Common myeloid progenitor, CD34-positive (primary cell): ENCODE data around the gene TENT4B.

ENCODE experiments used
- CTCF ChIA-PET: fragments of 350-600 bp; sonication (Branson Sonifier 250); formaldehyde crosslinking; loops from one replicate; lab custom pipeline; 2021; ENCODE audit warnings: antibody characterized with exemption; lab: Charles Lee
- POLR2A ChIA-PET: fragments of 350-600 bp; sonication (Branson Sonifier 250); formaldehyde crosslinking; loops from one replicate; lab custom pipeline; 2021; ENCODE audit warnings: antibody characterized with exemption; lab: Charles Lee
- DNase-seq, 3 donors: peaks; one replicate each; pipeline versions ENCODE4 v3.0.0 to v3.0.0-alpha.2; 2013
- H3K27ac ChIP-seq, 2 experiments: 1 replicate in 1 of 2; 2 replicates in 1 of 2; pipeline ENCODE4 v1.7.0; 2013; ENCODE audit warnings: inconsistent platforms in 2 of 2, low read length in 2 of 2, mild to moderate bottlenecking in 2 of 2, low read depth in 1 of 2, moderate library complexity in 1 of 2; ENCODE audit not compliant: severe bottlenecking in 2 of 2, insufficient read depth in 1 of 2, poor library complexity in 1 of 2
- H3K27me3 ChIP-seq, 5 experiments: replicated peaks in 2 of 5; 1 replicate in 3 of 5; 2 replicates in 2 of 5; pipeline versions ENCODE4 v1.6.1 to v1.7.0; 2013; ENCODE audit warnings: low read length in 4 of 5, mild to moderate bottlenecking in 2 of 5, moderate library complexity in 2 of 5, inconsistent platforms in 1 of 5; ENCODE audit not compliant: insufficient read depth in 5 of 5, control insufficient read depth in 4 of 5
- H3K36me3 ChIP-seq, 4 experiments: 1 replicate in 2 of 4; 2 replicates in 2 of 4; pipeline versions ENCODE4 v1.6.1 to v1.7.0; 2013; ENCODE audit warnings: low read length in 3 of 4, control low read depth in 1 of 4, mild to moderate bottlenecking in 1 of 4; ENCODE audit not compliant: control insufficient read depth in 4 of 4, insufficient read depth in 4 of 4
- H3K4me1 ChIP-seq, 4 experiments: 1 replicate in 3 of 4; 2 replicates in 1 of 4; pipeline versions ENCODE4 v1.6.1 to v1.7.1; 2013; ENCODE audit warnings: low read length in 3 of 4, mild to moderate bottlenecking in 3 of 4, control low read depth in 1 of 4, inconsistent platforms in 1 of 4, moderate library complexity in 1 of 4; ENCODE audit not compliant: control insufficient read depth in 4 of 4, insufficient read depth in 4 of 4; ENCODE audit errors: control extremely low read depth in 1 of 4
- H3K4me3 ChIP-seq, 7 experiments: 1 replicate in 4 of 7; 2 replicates in 3 of 7; pipeline versions ENCODE4 v1.5.1 to v1.7.0; 2013; ENCODE audit warnings: mild to moderate bottlenecking in 7 of 7, low read length in 6 of 7, moderate library complexity in 6 of 7, inconsistent platforms in 2 of 7, low read depth in 2 of 7, control low read depth in 1 of 7; ENCODE audit not compliant: insufficient read depth in 4 of 7, control insufficient read depth in 1 of 7; ENCODE audit errors: extremely low read depth in 1 of 7
- H3K9me3 ChIP-seq, 5 experiments: 1 replicate in 4 of 5; 2 replicates in 1 of 5; pipeline versions ENCODE4 v1.6.1 to v1.7.1; 2013; ENCODE audit warnings: low read length in 4 of 5, mild to moderate bottlenecking in 2 of 5, inconsistent platforms in 1 of 5, low read depth in 1 of 5, moderate library complexity in 1 of 5; ENCODE audit not compliant: control insufficient read depth in 4 of 5, insufficient read depth in 2 of 5; ENCODE audit errors: control extremely low read depth in 1 of 5
- WGBS: methylation state at CpG from one replicate; pipeline ENCODE4 v1.1.5; 2013; ENCODE audit not compliant: insufficient coverage; 5-methylcytosine and 5-hydroxymethylcytosine counted together

The TENT4B gene

DNA sequence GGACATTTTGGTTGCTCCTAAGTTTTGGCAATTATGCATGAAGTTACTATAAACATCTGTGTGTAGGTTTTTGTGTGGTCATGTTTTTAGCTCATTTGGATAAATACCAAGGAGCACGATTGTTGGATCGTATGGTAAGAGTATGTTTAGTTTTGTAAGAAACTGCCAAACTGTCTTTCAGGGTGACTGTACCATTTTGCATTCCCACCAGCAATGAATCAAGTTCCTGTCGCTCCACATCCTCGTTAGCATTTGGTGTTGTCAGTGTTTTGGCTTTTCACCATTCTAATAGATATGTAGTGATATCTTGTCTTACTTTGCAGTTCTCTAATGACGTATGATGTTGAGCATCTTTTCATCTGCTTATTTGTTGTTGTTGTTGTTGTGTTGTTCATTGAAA lies 20.2 kb downstream of the TENT4B start:
- H3K4me1 ChIP-seq: peaks cover 0 to 9% (median 5%) of the 10 kb centered on the region in 4 experiments
- no peaks in the 10 kb centered on the region for H3K27me3 ChIP-seq
- no peak overlapping the region for H3K27ac ChIP-seq
- H3K9me3 ChIP-seq: no peaks in the 10 kb centered on the region
- DNase-seq: no peak
- ChIA-PET POLR2A (no interaction called here), CTCF (interaction anchor here (1.3 kb wide), 1 partner anchor 38 kb away, joined by 4 read pairs; no protein-coding TSS in a partner anchor)
- no CpG with 5 or more reads among the region's 5 CpGs for WGBS
- peaks cover 0 to 6% (median under 1%) of the 10 kb centered on the region in 4 experiments for H3K36me3 ChIP-seq
- no peak overlapping the region for H3K4me3 ChIP-seq

DNA sequence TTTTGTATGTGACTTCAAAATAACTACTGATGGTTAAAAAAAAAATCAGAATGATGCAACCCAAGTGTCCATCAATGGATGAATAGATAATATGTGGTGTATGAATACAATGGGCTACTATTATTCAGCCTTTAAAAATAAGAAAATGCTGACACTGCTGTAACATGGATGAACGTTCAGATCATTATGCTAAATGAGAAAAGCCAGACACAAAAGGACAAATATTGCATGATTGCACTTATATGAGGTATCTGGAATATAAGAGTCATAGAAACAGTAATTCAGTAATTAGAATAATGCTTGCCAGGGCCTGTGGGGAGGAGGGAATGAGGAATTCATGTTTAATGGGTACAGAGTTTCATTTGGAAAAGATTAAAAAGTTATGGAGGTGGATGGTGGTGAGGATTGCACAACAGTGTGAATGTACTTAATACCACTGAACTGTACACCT lies 25.4 kb downstream of the TENT4B start:
- Histone ChIP-seq H3K36me3 (peaks cover 0 to 6% (median 2%) of the 10 kb centered on the region in 4 experiments), H3K4me1 (no peaks in the 10 kb centered on the region), H3K9me3 (no peaks in the 10 kb centered on the region), H3K27ac (no peak overlapping the region), H3K27me3 (no peaks in the 10 kb centered on the region), H3K4me3 (no peak overlapping the region)
- 83% methylated on average over 1 of the region's 1 CpG for WGBS
- ChIA-PET CTCF (no interaction called here), POLR2A (no interaction called here)
- no peak for DNase-seq

DNA sequence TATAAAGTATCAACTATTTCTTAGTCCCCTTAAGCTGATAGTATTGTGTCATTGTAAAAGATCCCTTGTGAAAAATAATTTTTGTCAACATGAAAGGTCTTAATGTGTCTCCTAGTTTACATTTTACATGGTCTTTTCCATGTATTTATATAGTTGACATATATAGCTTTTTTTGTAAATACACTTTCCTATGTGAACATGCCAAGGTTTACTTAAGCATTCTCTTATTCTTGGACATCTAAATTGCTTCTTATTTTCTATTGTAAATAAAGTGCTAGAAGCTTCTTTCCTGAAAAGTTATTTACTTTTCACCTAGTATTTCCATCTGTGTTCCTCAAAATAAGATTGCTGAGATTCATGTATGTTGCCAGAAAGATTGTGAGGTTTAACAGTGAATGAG lies 29.3 kb downstream of the TENT4B start:
- CTCF ChIA-PET: interaction anchor here (1.1 kb wide), 1 partner anchor 10 kb away, joined by 3 read pairs; no protein-coding TSS in a partner anchor

DNA sequence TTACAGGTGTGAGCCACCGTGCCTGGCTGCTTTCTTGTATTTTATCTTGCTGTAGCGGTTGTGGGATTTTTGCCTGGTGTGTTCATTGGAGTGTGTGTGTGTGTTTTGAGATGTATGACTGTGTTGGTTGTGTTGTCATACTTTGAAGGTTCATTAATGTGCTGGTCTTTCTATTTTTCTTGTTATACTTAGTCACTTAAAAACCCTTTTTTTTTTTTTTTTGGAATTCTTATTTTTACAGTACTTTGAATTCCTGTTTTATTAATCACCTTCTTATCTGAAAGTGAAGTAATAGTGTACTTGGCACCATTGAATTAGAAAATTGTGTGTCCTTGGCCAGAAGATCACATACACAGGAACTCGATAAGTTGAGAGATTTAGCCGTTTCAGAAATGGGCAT lies 30.2 kb downstream of the TENT4B start:
- Histone ChIP-seq H3K27ac (no peak overlapping the region), H3K4me1 (no peaks in the 10 kb centered on the region), H3K4me3 (no peak overlapping the region), H3K27me3 (no peaks in the 10 kb centered on the region), H3K36me3 (peaks cover 0 to 3% (median 0%) of the 10 kb centered on the region in 4 experiments), H3K9me3 (no peaks in the 10 kb centered on the region)
- DNase-seq: no peak
- whole genome bisulfite sequencing: 100% methylated on average over 1 of the region's 4 CpGs
- ChIA-PET CTCF (no interaction called here), POLR2A (no interaction called here)

More for the DNA sequence above, 29.3 kb downstream of the TENT4B start:
- Histone ChIP-seq H3K9me3 (no peaks in the 10 kb centered on the region), H3K4me3 (no peak overlapping the region), H3K36me3 (peaks cover 0 to 3% (median 0%) of the 10 kb centered on the region in 4 experiments), H3K27ac (no peak overlapping the region), H3K27me3 (no peaks in the 10 kb centered on the region), H3K4me1 (no peaks in the 10 kb centered on the region)
- no peak for DNase-seq
- POLR2A ChIA-PET: no interaction called here

DNA sequence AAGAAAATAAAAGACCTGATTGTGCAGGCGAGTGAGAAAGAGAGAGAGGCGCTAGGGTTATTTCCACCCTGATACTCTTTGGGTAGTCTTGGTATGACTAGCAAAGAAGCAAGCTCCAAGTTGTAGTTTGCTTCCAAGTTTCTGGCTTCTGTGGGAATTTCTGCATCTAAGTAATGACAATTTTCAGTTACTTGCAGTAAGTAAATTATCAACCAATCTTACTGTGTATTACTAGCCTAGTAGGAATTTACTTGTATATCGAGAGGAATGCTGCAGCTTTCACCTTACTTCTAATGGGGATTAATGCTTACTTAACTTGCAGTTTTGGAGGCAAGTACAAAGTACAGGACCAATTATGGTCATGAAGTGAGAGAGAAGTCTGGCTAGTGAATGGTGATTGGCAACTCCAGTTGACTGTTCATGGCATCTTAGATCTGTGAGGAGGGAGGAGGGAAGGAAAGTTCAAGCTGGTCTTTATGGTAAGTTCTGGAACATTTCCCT lies 31.9 kb downstream of the TENT4B start:
- ChIA-PET POLR2A (no interaction called here), CTCF (interaction anchor here (0.6 to 1.2 kb wide), 2 partner anchors 8 to 26 kb away, joined by 3 read pairs; no protein-coding TSS in a partner anchor)
- WGBS: no CpG with 5 or more reads among the region's 3 CpGs
- peaks cover 0 to 3% (median 0%) of the 10 kb centered on the region in 4 experiments for H3K36me3 ChIP-seq
- no peaks in the 10 kb centered on the region for H3K4me1 ChIP-seq
- H3K4me3 ChIP-seq: no peak overlapping the region
- no peaks in the 10 kb centered on the region for H3K9me3 ChIP-seq
- no peak for DNase-seq
- H3K27me3 ChIP-seq: no peaks in the 10 kb centered on the region
- H3K27ac ChIP-seq: no peak overlapping the region

DNA sequence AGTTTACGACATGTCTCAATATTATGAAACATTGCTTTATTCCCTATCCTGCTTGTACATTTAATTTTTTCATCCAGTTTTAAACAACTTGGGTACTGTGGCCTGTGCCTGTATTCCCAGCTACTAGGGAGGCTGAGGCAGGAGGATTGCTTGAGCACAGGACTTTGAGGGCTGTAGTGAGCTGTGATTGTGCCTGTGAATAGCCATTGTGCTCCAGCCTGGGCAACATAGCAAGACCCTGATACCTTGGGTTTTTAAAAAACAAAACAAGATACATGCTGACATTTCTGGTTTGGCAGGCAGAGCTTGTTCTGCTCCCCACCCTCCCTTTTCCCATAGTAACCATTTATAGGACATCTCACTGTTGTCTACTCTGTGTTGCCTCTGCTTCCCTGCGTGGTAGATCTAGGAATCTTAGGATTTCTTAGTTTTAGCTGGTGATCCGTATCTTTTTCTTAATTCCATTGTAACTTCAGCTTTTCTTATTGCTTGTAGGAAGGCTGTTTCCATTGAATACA lies 35.6 kb downstream of the TENT4B start:
- WGBS: no CpG with 5 or more reads among the region's 3 CpGs
- H3K27ac ChIP-seq: no peak overlapping the region
- peaks cover 0 to 2% (median 0%) of the 10 kb centered on the region in 4 experiments for H3K36me3 ChIP-seq
- no peaks in the 10 kb centered on the region for H3K9me3 ChIP-seq
- no peak overlapping the region for H3K4me3 ChIP-seq
- no peaks in the 10 kb centered on the region for H3K4me1 ChIP-seq
- ChIA-PET POLR2A (no interaction called here), CTCF (interaction anchor here (0.6 to 2.8 kb wide), 5 partner anchors 21 to 762 kb away, joined by 3 to 7 read pairs (median 4); no protein-coding TSS in a partner anchor)
- H3K27me3 ChIP-seq: no peaks in the 10 kb centered on the region
- no peak for DNase-seq

DNA sequence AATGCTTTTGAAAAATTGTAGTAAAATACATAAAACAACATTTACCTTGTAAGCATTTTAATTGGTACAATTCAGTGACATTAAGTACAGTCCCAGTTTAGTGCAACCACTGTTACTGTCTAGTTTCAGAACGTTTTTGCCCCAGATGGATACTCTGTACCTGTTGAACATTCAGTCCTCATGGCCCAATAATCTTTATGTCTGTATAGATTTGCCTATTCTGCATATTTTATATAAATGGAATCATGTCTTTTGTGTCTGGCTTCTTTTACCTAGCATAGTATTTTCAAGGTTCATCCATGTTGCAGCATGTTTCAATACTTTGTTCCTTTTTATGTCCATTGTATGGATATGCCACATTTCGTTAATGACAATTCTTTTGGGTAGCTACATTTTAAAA lies 37.2 kb downstream of the TENT4B start:
- no peak overlapping the region for H3K4me3 ChIP-seq
- peaks cover 0 to 2% (median 0%) of the 10 kb centered on the region in 4 experiments for H3K36me3 ChIP-seq
- ChIA-PET POLR2A (no interaction called here), CTCF (interaction anchor here (2.8 kb wide), 1 partner anchor 123 kb away, joined by 7 read pairs; no protein-coding TSS in a partner anchor)
- H3K9me3 ChIP-seq: no peaks in the 10 kb centered on the region
- H3K4me1 ChIP-seq: peaks cover under 1 to 3% (median 3%) of the 10 kb centered on the region in 4 experiments
- no peak for DNase-seq
- WGBS: no CpG with 5 or more reads among the region's 2 CpGs
- no peak overlapping the region for H3K27ac ChIP-seq
- no peaks in the 10 kb centered on the region for H3K27me3 ChIP-seq
